ENCODE data around the gene SLC45A2.

- TF ChIP-seq, protein P1, sequence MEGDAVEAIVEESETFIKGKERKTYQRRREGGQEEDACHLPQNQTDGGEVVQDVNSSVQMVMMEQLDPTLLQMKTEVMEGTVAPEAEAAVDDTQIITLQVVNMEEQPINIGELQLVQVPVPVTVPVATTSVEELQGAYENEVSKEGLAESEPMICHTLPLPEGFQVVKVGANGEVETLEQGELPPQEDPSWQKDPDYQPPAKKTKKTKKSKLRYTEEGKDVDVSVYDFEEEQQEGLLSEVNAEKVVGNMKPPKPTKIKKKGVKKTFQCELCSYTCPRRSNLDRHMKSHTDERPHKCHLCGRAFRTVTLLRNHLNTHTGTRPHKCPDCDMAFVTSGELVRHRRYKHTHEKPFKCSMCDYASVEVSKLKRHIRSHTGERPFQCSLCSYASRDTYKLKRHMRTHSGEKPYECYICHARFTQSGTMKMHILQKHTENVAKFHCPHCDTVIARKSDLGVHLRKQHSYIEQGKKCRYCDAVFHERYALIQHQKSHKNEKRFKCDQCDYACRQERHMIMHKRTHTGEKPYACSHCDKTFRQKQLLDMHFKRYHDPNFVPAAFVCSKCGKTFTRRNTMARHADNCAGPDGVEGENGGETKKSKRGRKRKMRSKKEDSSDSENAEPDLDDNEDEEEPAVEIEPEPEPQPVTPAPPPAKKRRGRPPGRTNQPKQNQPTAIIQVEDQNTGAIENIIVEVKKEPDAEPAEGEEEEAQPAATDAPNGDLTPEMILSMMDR (IDR thresholded peaks at IDR 0.05) = no peak
- TF ChIP-seq POLR2A (IDR thresholded peaks at IDR 0.05; ENCODE audit: low read depth) (no peak), POLR2AphosphoS5 (IDR thresholded peaks at IDR 0.05) (no peak)
Observed at GRCh38 chr5:34002629-34003328, 18.3 kb upstream of the SLC45A2 start.
